Ectodermal cell (in vitro differentiated cells): ENCODE data around the gene AOC2.
A peak's percentile ranks its signal among the peaks of the same experiment; 100 is the strongest.

Experiments
- H3K27ac ChIP-seq: 2 replicates; pipeline ENCODE4 v1.7.0; 2013; ENCODE audit warnings: mild to moderate bottlenecking, low read depth, low read length; ENCODE audit not compliant: insufficient read depth, poor library complexity, severe bottlenecking
- H3K27me3 ChIP-seq: 2 replicates; pipeline ENCODE4 v1.7.0; 2013; ENCODE audit warnings: mild to moderate bottlenecking, low read length; ENCODE audit not compliant: insufficient read depth, control insufficient read depth, poor library complexity, severe bottlenecking
- H3K36me3 ChIP-seq: one replicate; pipeline ENCODE4 v1.7.0; 2013; ENCODE audit warnings: low read length; ENCODE audit not compliant: control insufficient read depth, insufficient read depth
- H3K4me1 ChIP-seq: one replicate; pipeline ENCODE4 v1.7.0; 2013; ENCODE audit warnings: low read length; ENCODE audit not compliant: control insufficient read depth, insufficient read depth
- H3K4me3 ChIP-seq: 2 replicates; pipeline ENCODE4 v1.7.0; 2013; ENCODE audit warnings: low read depth, low read length, control low read depth; ENCODE audit not compliant: insufficient read depth
- H3K9me3 ChIP-seq: 2 replicates; pipeline ENCODE4 v1.7.0; 2013; ENCODE audit warnings: mild to moderate bottlenecking, low read length, moderate library complexity; ENCODE audit not compliant: control insufficient read depth
- WGBS, 2 experiments: methylation state at CpG; one replicate each; pipeline ENCODE4 v1.1.7; 2013; ENCODE audit warnings: missing lambda C conversion rate in 2 of 2; 5-methylcytosine and 5-hydroxymethylcytosine counted together

The AOC2 gene

DNA sequence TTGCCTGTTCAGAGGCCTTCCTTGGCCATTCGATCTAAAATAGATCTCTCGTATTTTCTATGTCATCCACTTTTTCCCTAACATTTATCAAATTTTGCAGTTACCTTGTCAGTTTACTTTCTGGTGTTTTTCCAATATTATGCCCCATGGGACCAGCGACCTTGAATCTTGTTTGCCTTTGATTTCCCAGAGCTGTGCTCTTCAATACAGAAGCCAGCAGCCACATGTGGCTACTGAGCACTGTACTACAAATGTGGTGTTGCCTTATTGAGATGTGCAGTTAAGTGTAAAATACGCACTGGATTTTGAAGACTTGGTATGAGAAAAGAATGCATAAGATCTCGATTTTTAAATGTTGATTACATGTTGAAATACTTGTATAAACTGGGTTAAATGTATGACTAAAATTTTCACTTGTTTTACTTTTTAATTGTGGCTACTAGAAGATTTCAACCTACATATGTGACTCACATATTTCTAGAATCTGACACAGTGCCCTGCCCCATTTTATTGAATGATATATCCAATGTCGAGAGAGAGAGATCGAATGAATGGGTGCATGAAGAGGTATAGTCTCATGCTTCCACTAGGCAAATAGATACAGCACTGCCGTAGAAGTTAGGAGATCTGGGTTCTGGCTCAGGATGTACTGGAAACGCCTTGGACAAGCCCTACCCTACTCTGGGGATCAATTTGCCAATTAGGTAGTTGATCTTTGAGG lies 12.0 kb upstream of the AOC2 start:
- WGBS, 2 experiments: 63 to 67% methylated on average over 9 of the region's 9 CpGs
- Histone ChIP-seq H3K27ac (peak overlapping the region; percentile 86), H3K4me1 (peaks cover 4% of the 10 kb centered on the region), H3K9me3 (no peaks in the 10 kb centered on the region), H3K4me3 (peak overlapping the region; percentile 100), H3K36me3 (peaks cover 5% of the 10 kb centered on the region), H3K27me3 (peaks cover 8% of the 10 kb centered on the region)

DNA sequence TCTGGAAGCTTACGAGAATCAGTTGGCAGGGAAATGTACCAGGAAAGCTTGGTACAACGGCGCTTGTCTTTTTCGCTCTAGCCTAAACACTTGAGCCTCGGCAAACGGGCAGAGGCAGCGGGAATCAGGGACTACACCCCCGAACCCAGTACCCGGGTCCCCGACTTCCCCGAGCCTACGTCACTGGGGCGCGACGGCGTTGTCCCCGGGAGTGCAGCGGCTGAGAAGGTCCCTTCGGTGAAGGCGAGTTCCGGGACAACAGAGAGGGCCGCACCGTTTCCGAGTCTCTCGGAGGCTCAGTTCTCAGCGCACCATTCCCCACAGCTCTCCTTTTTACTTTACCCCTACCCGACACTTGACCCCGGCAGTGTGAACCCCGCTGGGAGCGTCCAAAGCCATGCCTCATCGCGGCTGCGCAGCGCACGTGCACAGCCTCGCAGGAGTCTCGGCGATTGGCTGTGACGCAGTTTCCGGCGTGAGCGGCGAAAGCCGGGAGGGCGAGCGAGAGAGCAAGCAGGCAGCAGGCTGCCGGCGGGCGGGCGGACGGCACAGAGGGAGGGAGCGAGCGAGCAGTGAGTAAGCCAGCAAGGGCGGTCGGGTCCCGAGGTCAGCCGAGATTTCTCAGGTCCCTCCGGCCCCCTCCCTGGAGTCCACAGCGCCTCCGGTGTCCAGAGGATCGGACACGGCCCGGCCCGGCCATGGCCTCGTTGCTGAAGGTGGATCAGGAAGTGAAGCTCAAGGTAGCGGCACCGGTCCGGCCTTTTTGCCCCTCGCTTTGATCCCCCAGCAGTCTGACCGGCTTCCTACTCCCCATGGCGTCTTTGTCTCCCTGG lies 11.2 kb upstream of the AOC2 start, which contains the start of gene PSME3:
Gene PSME3, plus strand, starts transcription at position 464 of the 833 bp plus-strand sequence. Its CDS starts 235 bp downstream, at position 699.
- Histone ChIP-seq H3K4me3 (peak within 1 kb of the TSS; percentile 100), H3K36me3 (peaks cover 11% of the 10 kb centered on the region), H3K4me1 (peaks cover 4% of the 10 kb centered on the region), H3K27ac (peak within 1 kb of the TSS; percentile 86), H3K9me3 (no peaks in the 10 kb centered on the region), H3K27me3 (peaks cover 4% of the 10 kb centered on the region)
- 0% methylated on average over 71 of the region's 71 CpGs for WGBS, 2 experiments

DNA sequence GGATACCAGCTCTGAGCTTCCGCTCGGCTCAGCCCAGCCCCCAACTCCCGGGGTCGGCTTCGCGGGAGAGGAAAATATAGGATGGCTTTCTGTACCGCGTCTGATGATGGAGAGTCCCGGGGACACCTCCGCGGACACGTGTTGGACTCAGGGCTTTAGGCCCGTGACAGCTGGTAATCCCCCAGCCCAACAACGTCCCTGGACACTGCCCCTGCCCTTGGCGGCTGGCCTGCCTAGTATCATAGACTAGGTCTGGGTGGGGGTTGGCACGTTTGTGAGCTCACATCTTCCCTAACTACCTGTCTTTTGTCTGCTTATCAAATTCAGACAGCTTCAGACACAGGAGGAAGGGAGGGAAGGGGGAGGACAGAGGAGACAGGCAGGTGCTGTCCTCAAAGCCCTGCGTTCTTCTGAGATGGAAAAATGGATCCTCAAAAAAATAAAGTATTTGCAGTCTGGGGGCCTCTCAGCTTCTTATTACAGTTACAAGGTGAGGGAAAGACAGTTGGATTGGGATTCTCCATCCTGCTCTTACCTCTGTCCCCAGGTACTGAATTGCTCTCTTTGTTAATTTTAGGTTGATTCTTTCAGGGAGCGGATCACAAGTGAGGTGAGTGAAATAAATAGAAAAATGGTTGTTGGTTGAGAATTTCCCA lies 10.5 kb upstream of the AOC2 start:
- Histone ChIP-seq H3K4me1 (peaks cover 4% of the 10 kb centered on the region), H3K27ac (peak overlapping the region; percentile 86), H3K9me3 (no peaks in the 10 kb centered on the region), H3K27me3 (no peaks in the 10 kb centered on the region), H3K4me3 (peak overlapping the region; percentile 100), H3K36me3 (peaks cover 19% of the 10 kb centered on the region)
- WGBS, 2 experiments: 7 to 8% methylated on average over 18 of the region's 18 CpGs

- Histone ChIP-seq H3K27ac (no peak overlapping the region), H3K4me3 (no peak overlapping the region), H3K4me1 (peaks cover 4% of the 10 kb centered on the region), H3K27me3 (no peaks in the 10 kb centered on the region), H3K9me3 (no peaks in the 10 kb centered on the region), H3K36me3 (peaks cover 26% of the 10 kb centered on the region)
- 95 to 99% methylated on average over 6 of the region's 6 CpGs for WGBS, 2 experiments
Observed at GRCh38 chr17:42835732-42836131, 8.6 kb upstream of the AOC2 start.

- H3K4me3 ChIP-seq: no peak overlapping the region
- no peaks in the 10 kb centered on the region for H3K27me3 ChIP-seq
- whole genome bisulfite sequencing, 2 experiments: 92 to 95% methylated on average over 11 of the region's 11 CpGs
- H3K4me1 ChIP-seq: no peaks in the 10 kb centered on the region
- no peaks in the 10 kb centered on the region for H3K9me3 ChIP-seq
- H3K36me3 ChIP-seq: peaks cover 44% of the 10 kb centered on the region
- H3K27ac ChIP-seq: no peak overlapping the region
Observed at GRCh38 chr17:42841975-42842685, 2.2 kb upstream of the AOC2 start.

GRCh38 chr17:42843358-42843934 lies 934 bp upstream of the AOC2 start:
- H3K36me3 ChIP-seq: peaks cover 34% of the 10 kb centered on the region
- 62 to 63% methylated on average over 6 of the region's 6 CpGs for WGBS, 2 experiments
- no peaks in the 10 kb centered on the region for H3K4me1 ChIP-seq
- H3K27me3 ChIP-seq: no peaks in the 10 kb centered on the region
- H3K27ac ChIP-seq: no peak overlapping the region
- H3K9me3 ChIP-seq: no peaks in the 10 kb centered on the region
- no peak overlapping the region for H3K4me3 ChIP-seq

DNA sequence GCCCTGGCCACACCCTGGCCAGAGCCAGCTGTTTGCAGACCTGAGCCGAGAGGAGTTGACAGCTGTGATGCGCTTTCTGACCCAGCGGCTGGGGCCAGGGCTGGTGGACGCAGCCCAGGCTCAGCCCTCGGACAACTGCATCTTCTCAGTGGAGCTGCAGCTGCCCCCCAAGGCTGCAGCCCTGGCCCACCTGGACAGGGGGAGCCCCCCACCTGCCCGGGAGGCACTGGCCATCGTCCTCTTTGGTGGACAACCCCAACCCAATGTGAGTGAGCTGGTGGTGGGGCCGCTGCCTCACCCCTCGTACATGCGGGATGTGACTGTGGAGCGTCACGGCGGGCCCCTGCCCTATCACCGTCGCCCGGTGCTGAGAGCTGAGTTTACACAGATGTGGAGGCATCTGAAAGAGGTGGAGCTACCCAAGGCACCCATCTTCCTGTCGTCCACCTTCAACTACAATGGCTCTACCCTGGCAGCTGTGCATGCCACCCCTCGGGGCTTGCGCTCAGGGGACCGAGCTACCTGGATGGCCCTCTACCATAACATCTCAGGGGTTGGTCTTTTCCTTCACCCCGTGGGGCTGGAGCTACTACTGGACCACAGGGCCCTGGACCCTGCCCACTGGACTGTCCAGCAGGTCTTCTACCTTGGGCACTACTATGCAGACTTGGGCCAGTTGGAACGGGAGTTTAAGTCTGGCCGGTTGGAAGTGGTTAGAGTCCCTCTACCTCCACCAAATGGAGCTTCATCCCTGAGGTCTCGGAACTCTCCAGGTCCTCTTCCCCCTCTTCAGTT lies 578 bp downstream of the AOC2 start:
- 95 to 96% methylated on average over 24 of the region's 24 CpGs for WGBS, 2 experiments
- Histone ChIP-seq H3K4me1 (peaks cover 3% of the 10 kb centered on the region), H3K27me3 (no peaks in the 10 kb centered on the region), H3K27ac (no peak overlapping the region), H3K9me3 (no peaks in the 10 kb centered on the region), H3K4me3 (no peak overlapping the region), H3K36me3 (peaks cover 23% of the 10 kb centered on the region)

DNA sequence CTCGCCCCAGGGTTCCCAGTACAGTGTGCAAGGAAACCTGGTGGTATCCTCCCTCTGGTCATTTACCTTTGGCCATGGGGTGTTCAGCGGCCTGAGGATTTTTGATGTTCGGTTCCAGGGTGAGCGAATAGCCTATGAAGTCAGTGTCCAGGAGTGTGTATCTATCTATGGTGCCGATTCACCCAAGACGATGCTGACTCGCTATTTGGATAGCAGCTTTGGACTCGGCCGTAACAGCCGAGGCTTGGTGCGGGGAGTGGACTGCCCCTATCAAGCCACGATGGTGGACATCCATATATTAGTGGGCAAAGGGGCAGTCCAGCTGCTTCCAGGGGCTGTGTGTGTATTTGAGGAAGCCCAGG lies 1.2 kb downstream of the AOC2 start:
- peaks cover 3% of the 10 kb centered on the region for H3K4me1 ChIP-seq
- peaks cover 23% of the 10 kb centered on the region for H3K36me3 ChIP-seq
- H3K4me3 ChIP-seq: no peak overlapping the region
- H3K27ac ChIP-seq: no peak overlapping the region
- H3K9me3 ChIP-seq: no peaks in the 10 kb centered on the region
- H3K27me3 ChIP-seq: no peaks in the 10 kb centered on the region
- WGBS, 2 experiments: 95 to 97% methylated on average over 12 of the region's 12 CpGs

GRCh38 chr17:42845918-42846593 lies 1.7 kb downstream of the AOC2 start:
- peaks cover 8% of the 10 kb centered on the region for H3K4me1 ChIP-seq
- H3K9me3 ChIP-seq: no peaks in the 10 kb centered on the region
- no peak overlapping the region for H3K4me3 ChIP-seq
- H3K36me3 ChIP-seq: peaks cover 23% of the 10 kb centered on the region
- H3K27me3 ChIP-seq: no peaks in the 10 kb centered on the region
- no peak overlapping the region for H3K27ac ChIP-seq
- WGBS, 2 experiments: 94 to 95% methylated on average over 7 of the region's 7 CpGs
